ENCODE measurements around the gene C1QTNF12. TPM values are rescaled to one million over a fixed set of nuclear protein-coding genes. Genes with fewer than 3 reads are reported as not detected.

The C1QTNF12 gene
- total RNA-seq, 2 experiments from 2014 or later: 2.6 to 4.9 TPM

- POLR2A ChIA-PET: interaction anchor here (0.6 kb wide), 1 partner anchor 333 kb away, joined by 3 read pairs; no protein-coding TSS in a partner anchor
- Mint-ChIP-seq H3K27ac (no peak overlapping the region), H3K4me3 (no peak overlapping the region), H3K4me1 (ENCODE audit: low read depth) (peaks cover 2% of the 10 kb centered on the region), H3K9me3 (no peaks in the 10 kb centered on the region), H3K27me3 (no peaks in the 10 kb centered on the region), H3K36me3 (ENCODE audit: low read depth) (no peaks in the 10 kb centered on the region)
- CTCF ChIA-PET: interaction anchor here (0.9 to 3.2 kb wide), 6 partner anchors 12 to 306 kb away, joined by 3 to 37 read pairs (median 10); no protein-coding TSS in a partner anchor
- ATAC-seq (peak; percentile 71), DNase-seq (peak; percentile 76)
- intact Hi-C loops (cut with micrococcal nuclease): no loop called here
- peak; percentile 36 for TF ChIP-seq CTCF (IDR thresholded peaks at IDR 0.05)
These were observed 43.8 kb upstream of the C1QTNF12 start for GRCh38 chr1:1290238-1290731.

- no peak overlapping the region for H3K4me3 Mint-ChIP-seq
- no peak for DNase-seq
- TF ChIP-seq CTCF (IDR thresholded peaks at IDR 0.05): no peak
- no peaks in the 10 kb centered on the region for H3K36me3 Mint-ChIP-seq (ENCODE audit: low read depth)
- no peak overlapping the region for H3K27ac Mint-ChIP-seq
- intact Hi-C loops (cut with micrococcal nuclease): no loop called here
- no peaks in the 10 kb centered on the region for H3K27me3 Mint-ChIP-seq
- CTCF ChIA-PET: interaction anchor here (1.0 to 1.2 kb wide), 2 partner anchors 8 to 165 kb away, joined by 3 to 4 read pairs; no protein-coding TSS in a partner anchor
- no peak for ATAC-seq
- no peaks in the 10 kb centered on the region for H3K9me3 Mint-ChIP-seq
- POLR2A ChIA-PET: interaction anchor here (1.0 to 1.3 kb wide), 2 partner anchors 9 to 12 kb away, joined by 3 read pairs; no protein-coding TSS in a partner anchor
- peaks cover 3% of the 10 kb centered on the region for H3K4me1 Mint-ChIP-seq (ENCODE audit: low read depth)
These were observed 41.0 kb upstream of the C1QTNF12 start for GRCh38 chr1:1287288-1288110.

DNA sequence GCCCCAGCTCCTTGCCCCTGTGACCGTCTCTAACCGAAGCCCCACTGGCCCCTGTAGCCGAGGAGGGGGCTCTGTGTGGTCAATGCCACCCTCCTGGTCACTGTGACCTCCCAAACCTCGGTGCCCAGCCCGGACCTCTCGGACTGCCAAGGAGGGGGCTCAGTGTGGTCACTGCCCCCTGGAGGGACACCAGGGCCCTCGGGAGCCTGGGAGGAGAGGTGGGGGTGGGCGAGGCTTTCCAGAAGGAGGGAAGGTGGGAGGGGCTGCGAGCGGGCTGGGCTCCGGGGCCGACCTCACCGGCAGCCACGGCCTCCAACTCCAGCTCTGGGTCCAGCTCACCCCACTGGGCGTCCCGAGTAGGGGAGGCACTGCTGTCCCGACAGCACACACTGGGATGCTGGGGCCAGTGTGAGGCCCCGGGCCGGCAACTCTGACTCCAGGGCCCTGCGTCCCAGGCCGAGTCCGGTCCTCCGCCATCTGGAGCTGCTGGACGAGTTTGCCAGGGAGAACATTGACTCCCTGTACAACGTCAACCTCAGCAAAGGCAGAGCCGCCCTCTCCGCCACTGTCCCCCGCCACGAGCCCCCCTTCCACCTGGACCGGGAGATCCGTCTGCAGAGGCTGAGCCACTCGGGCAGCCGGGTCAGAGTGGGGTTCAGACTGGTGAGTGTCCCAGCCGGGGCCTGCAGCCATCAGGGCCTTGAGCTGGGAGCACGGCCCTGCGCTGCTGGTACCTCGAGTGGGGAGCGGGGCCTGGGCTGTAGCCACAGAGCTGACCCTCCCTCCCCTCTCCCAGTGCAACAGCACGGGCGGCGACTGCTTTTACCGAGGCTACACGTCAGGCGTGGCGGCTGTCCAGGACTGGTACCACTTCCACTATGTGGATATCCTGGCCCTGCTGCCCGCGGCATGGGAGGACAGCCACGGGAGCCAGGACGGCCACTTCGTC lies 40.1 kb upstream of the C1QTNF12 start:
- no peaks in the 10 kb centered on the region for H3K36me3 Mint-ChIP-seq (ENCODE audit: low read depth)
- POLR2A ChIA-PET: interaction anchor here (1.0 to 1.3 kb wide), 2 partner anchors 10 to 11 kb away, joined by 3 read pairs; no protein-coding TSS in a partner anchor
- intact Hi-C loops (cut with micrococcal nuclease): no loop called here
- DNase-seq: no peak
- CTCF ChIA-PET: interaction anchor here (0.9 to 1.2 kb wide), 3 partner anchors 9 to 164 kb away, joined by 3 to 5 read pairs (median 4); no protein-coding TSS in a partner anchor
- no peak for TF ChIP-seq CTCF (IDR thresholded peaks at IDR 0.05)
- peaks cover 2% of the 10 kb centered on the region for H3K4me1 Mint-ChIP-seq (ENCODE audit: low read depth)
- H3K27ac Mint-ChIP-seq: no peak overlapping the region
- no peak for ATAC-seq
- no peak overlapping the region for H3K4me3 Mint-ChIP-seq
- no peaks in the 10 kb centered on the region for H3K27me3 Mint-ChIP-seq
- H3K9me3 Mint-ChIP-seq: no peaks in the 10 kb centered on the region

DNA sequence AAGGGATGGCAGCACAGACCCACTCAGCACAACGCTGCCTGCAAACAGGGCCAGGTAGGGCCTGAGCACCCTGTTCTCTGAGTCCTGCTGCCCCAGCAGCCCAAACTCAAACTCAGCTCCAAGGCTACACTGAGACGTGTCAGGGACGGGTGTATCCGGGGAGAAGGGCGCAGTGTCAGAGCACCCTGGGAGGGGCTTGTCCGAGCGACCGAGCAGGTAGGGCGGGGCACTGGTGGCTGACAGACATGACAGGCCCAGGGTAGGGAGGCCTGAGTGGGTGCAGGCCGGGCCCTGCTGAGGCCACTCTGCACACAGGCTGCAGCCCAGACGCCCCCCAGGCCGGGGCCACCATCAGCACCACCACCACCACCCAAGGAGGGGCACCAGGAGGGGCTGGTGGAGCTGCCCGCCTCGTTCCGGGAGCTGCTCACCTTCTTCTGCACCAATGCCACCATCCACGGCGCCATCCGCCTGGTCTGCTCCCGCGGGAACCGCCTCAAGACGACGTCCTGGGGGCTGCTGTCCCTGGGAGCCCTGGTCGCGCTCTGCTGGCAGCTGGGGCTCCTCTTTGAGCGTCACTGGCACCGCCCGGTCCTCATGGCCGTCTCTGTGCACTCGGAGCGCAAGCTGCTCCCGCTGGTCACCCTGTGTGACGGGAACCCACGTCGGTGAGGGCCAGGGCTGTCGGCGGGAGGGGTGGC lies 39.2 kb upstream of the C1QTNF12 start:
- CTCF ChIA-PET: interaction anchor here (0.9 to 1.2 kb wide), 2 partner anchors 15 to 163 kb away, joined by 4 to 5 read pairs; no protein-coding TSS in a partner anchor
- no peak overlapping the region for H3K4me3 Mint-ChIP-seq
- H3K4me1 Mint-ChIP-seq (ENCODE audit: low read depth): peaks cover 2% of the 10 kb centered on the region

More for the DNA sequence above, 39.2 kb upstream of the C1QTNF12 start:
- H3K36me3 Mint-ChIP-seq (ENCODE audit: low read depth): no peaks in the 10 kb centered on the region
- H3K9me3 Mint-ChIP-seq: no peaks in the 10 kb centered on the region
- no peak for TF ChIP-seq CTCF (IDR thresholded peaks at IDR 0.05)
- no peak for DNase-seq
- intact Hi-C loops (cut with micrococcal nuclease): no loop called here
- POLR2A ChIA-PET: interaction anchor here (1.3 kb wide), 2 partner anchors 10 to 11 kb away, joined by 3 read pairs; no protein-coding TSS in a partner anchor
- no peaks in the 10 kb centered on the region for H3K27me3 Mint-ChIP-seq
- no peak overlapping the region for H3K27ac Mint-ChIP-seq
- ATAC-seq: no peak

All from activated CD8-positive, alpha-beta T cell treated with anti-CD3 and anti-CD28 coated beads for 36 hours (primary cell).